ENCODE results near the gene CNBP. TPM values are rescaled to one million over a fixed set of nuclear protein-coding genes. Genes with fewer than 3 reads are reported as not detected.
"Not testable (repeated sequence)": the region's sequence is repeated elsewhere in the genome, so short reads cannot be mapped to it uniquely, and the experiment has no call there.

CNBP gene
- total and polyA plus RNA-seq, 2 donors (not counting 1 experiment from before 2014, with no cell fraction given): 317 to 369 TPM

- Histone ChIP-seq H4K20me1 (ENCODE audit: control insufficient read depth, extremely low read depth, insufficient read depth, low read length) (no peaks in the 10 kb centered on the region), H3K4me1 (ENCODE audit: control insufficient read depth, extremely low read depth, insufficient read depth, low read length) (no peaks in the 10 kb centered on the region), H2AFZ (ENCODE audit: low read length) (no peak overlapping the region), H3K4me2 (ENCODE audit: extremely low read depth, insufficient read depth, low read length) (no peak overlapping the region), H3K27ac (ENCODE audit: insufficient read depth, low read length) (no peak overlapping the region), H3K4me3 (replicated peaks in 1 of 4; ENCODE audit: control extremely low read depth in 1 of 4, insufficient read depth in 1 of 4, low read depth in 3 of 4, low read length in 4 of 4) (no peak overlapping the region), H3K27me3 (ENCODE audit: control insufficient read depth, insufficient read depth, low read length) (no peaks in the 10 kb centered on the region), H3K9me3 (ENCODE audit: control insufficient read depth, insufficient read depth, low read depth, low read length) (no peaks in the 10 kb centered on the region), H3K9ac (ENCODE audit: insufficient read depth, low read length) (no peak overlapping the region), H3K36me3 (ENCODE audit: control insufficient read depth, insufficient read depth, low read length) (no peaks in the 10 kb centered on the region), H3K79me2 (ENCODE audit: control insufficient read depth, insufficient read depth, low read length) (no peaks in the 10 kb centered on the region)
- no peak for DNase-seq (ENCODE audit: low read depth in 2 of 2)
- no peak for TF ChIP-seq EZH2 (IDR thresholded peaks at IDR 0.05; ENCODE audit: low read length, missing control alignments)
- TF ChIP-seq CTCF (conservative IDR thresholded peaks at IDR 0.05 in 1 of 2, IDR thresholded peaks at IDR 0.05 in 1 of 2; ENCODE audit: low read depth in 1 of 2, low read length in 2 of 2): no peak
Measured at GRCh38 chr3:129144786-129145185, 38.9 kb downstream of the CNBP start.

- not testable (repeated sequence) for H3K4me1 ChIP-seq (ENCODE audit: control insufficient read depth, extremely low read depth, insufficient read depth, low read length); H3K79me2 ChIP-seq (ENCODE audit: control insufficient read depth, insufficient read depth, low read length); H3K36me3 ChIP-seq (ENCODE audit: control insufficient read depth, insufficient read depth, low read length); H2AFZ ChIP-seq (ENCODE audit: low read length); H3K27me3 ChIP-seq (ENCODE audit: control insufficient read depth, insufficient read depth, low read length); DNase-seq (ENCODE audit: low read depth in 2 of 2); H3K9me3 ChIP-seq (ENCODE audit: control insufficient read depth, insufficient read depth, low read depth, low read length); H4K20me1 ChIP-seq (ENCODE audit: control insufficient read depth, extremely low read depth, insufficient read depth, low read length); H3K9ac ChIP-seq (ENCODE audit: insufficient read depth, low read length); H3K27ac ChIP-seq (ENCODE audit: insufficient read depth, low read length); H3K4me2 ChIP-seq (ENCODE audit: extremely low read depth, insufficient read depth, low read length); H3K4me3 ChIP-seq (replicated peaks in 1 of 4; ENCODE audit: control extremely low read depth in 1 of 4, insufficient read depth in 1 of 4, low read depth in 3 of 4, low read length in 4 of 4)
Measured at GRCh38 chr3:129141011-129141410, 42.7 kb downstream of the CNBP start.

- H3K4me2 ChIP-seq (ENCODE audit: extremely low read depth, insufficient read depth, low read length): no peak overlapping the region
- no peak overlapping the region for H2AFZ ChIP-seq (ENCODE audit: low read length)
- H3K36me3 ChIP-seq (ENCODE audit: control insufficient read depth, insufficient read depth, low read length): no peaks in the 10 kb centered on the region
- DNase-seq (ENCODE audit: low read depth in 2 of 2): no peak
- no peak overlapping the region for H3K9ac ChIP-seq (ENCODE audit: insufficient read depth, low read length)
- TF ChIP-seq CTCF (conservative IDR thresholded peaks at IDR 0.05 in 1 of 2, IDR thresholded peaks at IDR 0.05 in 1 of 2; ENCODE audit: low read depth in 1 of 2, low read length in 2 of 2): no peak
- no peak for TF ChIP-seq EZH2 (IDR thresholded peaks at IDR 0.05; ENCODE audit: low read length, missing control alignments)
- H3K27ac ChIP-seq (ENCODE audit: insufficient read depth, low read length): no peak overlapping the region
- no peaks in the 10 kb centered on the region for H3K27me3 ChIP-seq (ENCODE audit: control insufficient read depth, insufficient read depth, low read length)
- no peaks in the 10 kb centered on the region for H3K9me3 ChIP-seq (ENCODE audit: control insufficient read depth, insufficient read depth, low read depth, low read length)
- no peaks in the 10 kb centered on the region for H3K4me1 ChIP-seq (ENCODE audit: control insufficient read depth, extremely low read depth, insufficient read depth, low read length)
- no peak overlapping the region for H3K4me3 ChIP-seq (replicated peaks in 1 of 4; ENCODE audit: control extremely low read depth in 1 of 4, insufficient read depth in 1 of 4, low read depth in 3 of 4, low read length in 4 of 4)
- no peaks in the 10 kb centered on the region for H3K79me2 ChIP-seq (ENCODE audit: control insufficient read depth, insufficient read depth, low read length)
- no peaks in the 10 kb centered on the region for H4K20me1 ChIP-seq (ENCODE audit: control insufficient read depth, extremely low read depth, insufficient read depth, low read length)
Measured at GRCh38 chr3:129139911-129140310, 43.8 kb downstream of the CNBP start.

- H3K9ac ChIP-seq (ENCODE audit: insufficient read depth, low read length); H3K79me2 ChIP-seq (ENCODE audit: control insufficient read depth, insufficient read depth, low read length); H3K27me3 ChIP-seq (ENCODE audit: control insufficient read depth, insufficient read depth, low read length); H3K4me2 ChIP-seq (ENCODE audit: extremely low read depth, insufficient read depth, low read length); H3K4me1 ChIP-seq (ENCODE audit: control insufficient read depth, extremely low read depth, insufficient read depth, low read length); H4K20me1 ChIP-seq (ENCODE audit: control insufficient read depth, extremely low read depth, insufficient read depth, low read length); H3K9me3 ChIP-seq (ENCODE audit: control insufficient read depth, insufficient read depth, low read depth, low read length); H3K36me3 ChIP-seq (ENCODE audit: control insufficient read depth, insufficient read depth, low read length); H3K27ac ChIP-seq (ENCODE audit: insufficient read depth, low read length); H2AFZ ChIP-seq (ENCODE audit: low read length); DNase-seq (ENCODE audit: low read depth in 2 of 2); H3K4me3 ChIP-seq (replicated peaks in 1 of 4; ENCODE audit: control extremely low read depth in 1 of 4, insufficient read depth in 1 of 4, low read depth in 3 of 4, low read length in 4 of 4): not testable (repeated sequence)
Measured at GRCh38 chr3:129136275-129136674, 47.4 kb downstream of the CNBP start.

Data from fibroblast of lung (primary cell).